ENCODE measurements around the gene KICS2.

- no peak for TF ChIP-seq CTCF (IDR thresholded peaks at IDR 0.05)
- TF ChIP-seq POLR2A (IDR thresholded peaks at IDR 0.05) = no peak
Measured at GRCh38 chr12:64187794-64188193, 34.3 kb downstream of the KICS2 start.

Measured in Peyer's patch (tissue), 4 donors.